Left cardiac atrium (tissue), 4 donors: ENCODE data around the gene KIAA0825. TPM values are rescaled to one million over a fixed set of nuclear protein-coding genes. Genes with fewer than 3 reads are reported as not detected.
A peak's percentile ranks its signal among the peaks of the same experiment; 100 is the strongest.
"Not testable (repeated sequence)": the region's sequence is repeated elsewhere in the genome, so short reads cannot be mapped to it uniquely, and the experiment has no call there.

ENCODE experiments used
- ATAC-seq, 2 donors: fragments of 200-7000 bp; cut with Tn5 transposase; one replicate each; pipeline ENCODE4 v1.9.1; 2020; ENCODE audit warnings: mild to moderate bottlenecking in 2 of 2, moderate library complexity in 2 of 2
- DNase-seq: peaks from one replicate; pipeline ENCODE4 v3.0.0-alpha.2; 2020
- intact Hi-C, 2 donors: fragments of 100-400 bp; cut with DNase I; formaldehyde crosslinking; loops; one replicate each; pipeline versions ENCODE4 v1.14.1 to v1.15.1; 2022 to 2023
- total RNA-seq, 2 donors: library from RNA; stranded (reverse); fragmentation: NEBNext Ultra II Directional; extraction: Animal tissue kit (Norgen Biotek cat#: 25700); gene quantifications; one replicate each; pipeline ENCODE4 v1.2.1, GENCODE V29; 2021
- donor health status: DM: no; HTN: yes; CAD: no.
- donor health status: DM: no; HTN: yes; CAD: no; lungs with severe emphysema.
- donor health status: DM: yes; HTN: yes; CAD: no.
- donor health status: Dilated cardiomyopathy.

KIAA0825 gene
- total RNA-seq, 2 donors from 2014 or later, result 2.2 to 3.0 TPM

DNA sequence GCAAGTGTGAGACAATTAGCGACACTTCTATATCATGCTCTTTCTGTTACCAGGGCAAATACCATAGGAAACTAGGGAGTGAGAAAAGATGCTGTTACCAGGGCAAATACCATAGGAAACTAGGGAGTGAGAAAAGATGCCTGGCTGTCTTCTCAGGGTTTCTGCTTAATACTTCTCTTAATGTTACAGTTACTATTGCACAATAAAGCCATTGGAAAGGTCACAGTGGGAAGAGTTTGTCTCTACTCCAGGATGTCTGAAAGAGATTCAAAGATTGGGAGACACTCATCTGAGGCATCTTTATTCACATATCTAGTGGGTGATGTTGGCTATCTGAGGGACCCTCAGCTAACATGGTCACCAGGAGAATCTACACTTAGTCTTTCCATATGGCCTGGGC is 445.3 kb downstream of the KIAA0825 start:
- DNase-seq (no peak), ATAC-seq (no peak)
- intact Hi-C loops, result no loop called here

DNA sequence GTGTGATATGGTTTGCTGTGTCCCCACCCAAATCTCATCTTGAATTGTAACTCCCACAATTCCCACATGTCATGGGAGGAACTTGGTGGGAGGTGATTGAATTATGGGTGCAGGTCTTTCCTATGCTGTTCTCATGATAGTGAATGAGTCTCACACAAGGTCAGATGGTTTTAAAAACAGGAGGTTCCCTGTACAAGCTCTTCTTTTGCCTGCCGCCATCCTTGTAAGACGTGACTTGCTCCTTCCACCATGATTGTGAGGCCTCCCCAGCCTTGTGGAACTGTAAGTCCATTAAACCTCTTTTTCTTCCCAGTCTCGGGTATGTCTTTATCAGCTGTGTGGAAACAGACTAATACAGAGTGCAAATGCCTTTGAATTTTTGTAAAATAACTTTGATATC is 447.3 kb downstream of the KIAA0825 start:
- DNase-seq, intact Hi-C loops, ATAC-seq: not testable (repeated sequence)

DNA sequence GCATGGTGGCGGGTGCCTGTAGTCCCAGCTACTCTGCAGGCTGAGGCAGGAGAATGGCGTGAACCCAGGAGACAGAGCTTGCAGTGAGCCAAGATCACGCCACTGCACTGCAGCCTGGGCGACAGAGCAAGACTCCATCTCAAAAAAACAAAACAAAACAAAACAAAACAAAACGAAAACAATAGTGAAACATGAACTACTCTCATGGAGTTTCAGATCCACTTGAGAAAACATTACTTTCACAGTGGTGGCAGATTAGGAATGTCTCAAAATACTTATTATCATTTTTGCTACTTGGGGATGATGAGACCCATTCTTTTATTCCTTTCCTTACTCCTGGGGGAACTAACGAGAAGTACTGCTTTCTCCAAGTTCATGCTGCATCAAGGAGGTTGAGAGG is 448.2 kb downstream of the KIAA0825 start:
- intact Hi-C loops, ATAC-seq: not testable (repeated sequence)

DNA sequence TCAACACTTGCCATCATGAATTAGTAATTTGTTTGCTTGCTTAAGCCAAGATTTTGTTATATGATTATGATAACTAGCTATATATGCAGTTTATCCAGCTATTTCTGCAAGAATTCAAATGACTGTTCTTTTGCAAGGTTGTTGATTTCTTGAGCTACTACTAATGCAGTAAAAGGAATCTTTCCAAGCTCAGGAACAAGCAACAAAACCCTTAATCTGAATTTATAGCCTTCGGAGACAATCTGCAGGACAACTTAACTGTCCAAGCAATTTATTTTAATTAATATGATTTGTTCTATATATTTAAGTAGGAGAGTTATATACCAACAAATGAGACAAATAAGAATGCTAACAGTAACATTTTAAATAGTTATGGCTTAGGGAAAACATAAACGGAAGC is 450.3 kb downstream of the KIAA0825 start:
- intact Hi-C loops, result no loop called here
- ATAC-seq (no peak), DNase-seq (no peak)

More for the DNA sequence above, 448.2 kb downstream of the KIAA0825 start:
- not testable (repeated sequence) for DNase-seq

DNA sequence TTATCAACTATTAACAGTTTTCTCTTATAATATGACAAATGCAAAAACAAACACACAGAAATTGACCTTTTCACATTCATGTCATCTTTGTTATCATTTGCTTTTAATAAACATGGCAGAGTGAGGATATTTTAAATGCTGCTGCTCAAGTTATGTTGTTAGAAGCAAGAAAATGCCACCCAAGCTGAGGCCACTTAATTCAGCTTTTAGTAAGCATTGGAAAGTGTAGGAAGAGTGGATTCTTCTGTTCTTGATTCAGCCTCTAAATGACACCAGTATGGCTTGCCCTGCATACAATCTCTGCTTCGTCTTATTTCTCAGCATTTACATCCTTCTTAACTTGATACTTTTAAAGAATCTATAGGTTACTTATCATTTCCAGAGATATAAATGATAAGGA is 456.6 kb downstream of the KIAA0825 start:
- intact Hi-C loops, result no loop called here
- DNase-seq (no peak), ATAC-seq (no peak)

DNA sequence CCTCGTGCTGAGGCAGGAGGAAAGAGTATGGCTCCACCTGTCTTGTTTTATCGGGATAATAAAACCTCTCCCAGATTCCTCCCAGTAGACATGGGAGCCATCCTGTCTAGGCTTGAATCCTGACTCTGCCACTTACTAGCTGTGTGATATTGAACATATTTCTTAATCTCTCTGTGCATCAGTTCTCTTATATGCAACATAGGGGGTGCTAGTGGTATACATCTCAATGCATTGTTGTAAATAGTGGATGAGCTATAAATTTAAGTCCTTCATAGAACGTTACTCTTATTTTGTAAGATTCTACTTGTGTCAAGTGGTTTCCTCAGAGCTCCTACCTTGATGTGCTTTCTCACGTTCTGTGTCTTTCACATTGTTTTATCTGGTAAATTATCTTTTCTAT is 459.3 kb downstream of the KIAA0825 start:
- ATAC-seq (no peak), DNase-seq (no peak)
- intact Hi-C loops, result no loop called here

DNA sequence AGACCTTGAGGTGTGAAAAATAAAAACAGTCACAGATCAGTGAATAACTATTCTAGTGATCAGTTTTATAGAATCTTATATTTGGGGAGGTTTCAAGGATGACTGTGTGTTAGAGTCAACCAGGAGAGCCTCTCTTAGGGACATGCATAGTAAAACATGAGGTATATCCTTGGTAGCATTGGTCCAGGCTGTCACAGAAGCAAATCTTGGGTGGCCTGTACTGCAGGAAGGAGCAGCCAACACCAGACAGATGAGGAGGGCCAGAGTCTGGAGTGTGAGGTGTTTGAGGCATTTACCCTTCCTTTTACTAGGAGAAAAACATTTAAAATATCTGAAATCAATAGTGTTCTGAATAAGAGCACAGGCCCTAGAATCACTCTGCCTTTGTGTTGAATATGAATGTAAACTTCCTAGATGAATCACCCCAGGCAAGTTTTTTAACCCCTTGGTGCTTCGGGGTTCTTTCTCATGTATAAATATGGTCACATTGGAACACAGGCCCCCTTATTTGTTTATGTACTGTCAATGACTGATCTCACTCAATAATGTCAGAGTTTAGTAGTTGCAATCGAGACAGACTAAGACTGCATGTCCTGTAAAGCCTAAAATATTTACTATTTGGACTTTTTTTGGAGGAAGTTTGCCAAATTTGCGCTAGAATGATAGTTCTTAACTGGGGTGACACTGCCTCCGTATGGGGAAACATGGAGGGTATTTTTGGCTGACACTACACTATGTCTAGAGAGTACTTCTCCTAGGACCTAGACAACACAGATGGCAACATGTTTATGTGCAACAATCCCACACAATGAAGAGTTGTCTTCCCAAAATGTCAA is 460.5 kb downstream of the KIAA0825 start:
- ATAC-seq (no peak), DNase-seq (no peak)
- intact Hi-C loops, result no loop called here

DNA sequence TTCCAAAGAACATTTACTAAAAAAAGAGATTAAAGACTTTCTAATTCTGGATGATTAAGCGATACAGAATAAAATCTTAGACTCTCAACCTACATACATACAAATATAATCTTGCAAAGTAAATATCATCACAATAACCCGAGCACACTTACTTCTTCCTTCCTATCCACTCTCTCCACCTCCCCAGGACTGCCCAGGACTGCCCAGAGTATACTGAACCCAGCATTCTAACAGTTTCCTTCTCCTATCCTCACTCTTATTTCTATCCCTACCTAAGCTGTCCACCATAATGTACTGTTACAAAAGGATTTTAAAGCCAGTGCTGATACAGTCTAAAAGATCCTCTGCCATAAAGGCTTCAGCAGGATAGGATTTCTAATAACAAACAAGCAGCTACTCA is 463.7 kb downstream of the KIAA0825 start:
- ATAC-seq (no peak), DNase-seq (no peak)
- intact Hi-C loops, result no loop called here

DNA sequence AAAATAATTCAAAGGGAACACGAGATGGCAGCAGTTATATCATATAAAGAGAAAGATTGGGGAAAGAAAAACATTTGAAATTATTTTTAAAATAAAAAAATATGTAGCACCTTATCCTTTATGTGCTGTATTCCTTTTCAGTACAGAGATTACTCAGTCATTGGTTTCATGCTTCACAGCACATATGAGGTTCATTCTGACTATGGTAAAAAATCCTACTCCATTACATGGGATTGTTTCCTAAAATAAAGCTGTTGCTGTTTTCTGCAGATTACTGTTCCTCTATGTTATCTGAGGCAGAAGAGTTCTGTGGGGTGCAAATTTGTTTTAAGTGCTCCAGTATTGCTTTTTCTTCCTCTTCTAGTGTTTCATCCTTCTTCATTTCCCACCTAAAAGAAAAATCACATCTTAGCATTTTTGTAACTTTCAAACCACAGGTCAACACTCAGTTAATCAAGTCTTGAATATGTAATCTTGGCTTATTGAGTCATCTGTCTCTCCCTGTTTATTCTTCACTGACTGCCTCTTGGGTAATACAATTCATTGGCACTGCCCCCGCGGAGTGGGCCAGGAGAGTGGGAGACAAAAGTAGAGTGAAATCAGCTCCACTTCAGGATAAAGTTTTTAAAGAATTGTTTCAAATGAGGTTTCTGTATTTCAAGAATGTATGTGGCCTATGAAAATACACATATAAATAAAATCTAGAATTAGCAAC is 464.5 kb downstream of the KIAA0825 start:
- intact Hi-C loops, result no loop called here
- DNase-seq (no peak), ATAC-seq (peak in 1 of 2 donors; percentile 58)

DNA sequence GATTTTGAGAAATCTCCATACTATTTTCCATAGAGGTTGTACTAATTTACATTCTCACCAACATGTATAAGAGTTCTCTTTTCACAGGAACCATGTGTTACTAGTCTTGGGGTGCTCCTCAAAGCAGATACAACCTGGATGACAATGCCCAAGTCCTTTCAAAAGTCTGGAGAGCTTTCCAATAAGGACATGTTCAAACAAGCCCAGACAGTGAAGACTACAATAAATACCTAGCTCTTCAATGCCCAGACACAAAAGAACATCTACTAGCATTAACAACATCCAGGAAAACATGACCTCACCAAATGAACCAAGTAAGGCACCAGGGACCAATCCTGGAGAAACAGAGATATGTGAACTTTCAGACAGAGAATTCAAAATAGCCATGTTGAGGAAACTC is 474.8 kb downstream of the KIAA0825 start:
- DNase-seq, ATAC-seq, intact Hi-C loops: not testable (repeated sequence)

DNA sequence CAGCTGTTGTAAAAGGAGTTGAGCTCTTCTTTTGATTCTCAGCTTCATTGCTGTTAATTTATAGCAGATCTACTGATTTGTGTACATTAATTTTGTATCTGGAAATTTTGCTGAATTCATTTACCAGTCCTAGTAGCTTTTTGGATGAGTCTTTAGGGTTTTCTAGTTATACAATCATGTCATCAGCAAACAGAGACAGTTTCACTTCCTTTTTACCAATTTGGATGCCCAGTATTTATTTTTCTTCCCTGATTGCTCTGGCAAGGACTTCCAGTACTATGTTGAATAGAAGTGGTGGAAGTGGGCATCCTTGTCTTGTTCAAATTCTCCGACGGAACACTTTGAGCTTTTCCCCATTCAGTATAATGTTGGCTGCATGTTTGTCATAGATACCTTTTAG is 478.1 kb downstream of the KIAA0825 start:
- no peak for ATAC-seq
- intact Hi-C loops, result no loop called here
- no peak for DNase-seq

DNA sequence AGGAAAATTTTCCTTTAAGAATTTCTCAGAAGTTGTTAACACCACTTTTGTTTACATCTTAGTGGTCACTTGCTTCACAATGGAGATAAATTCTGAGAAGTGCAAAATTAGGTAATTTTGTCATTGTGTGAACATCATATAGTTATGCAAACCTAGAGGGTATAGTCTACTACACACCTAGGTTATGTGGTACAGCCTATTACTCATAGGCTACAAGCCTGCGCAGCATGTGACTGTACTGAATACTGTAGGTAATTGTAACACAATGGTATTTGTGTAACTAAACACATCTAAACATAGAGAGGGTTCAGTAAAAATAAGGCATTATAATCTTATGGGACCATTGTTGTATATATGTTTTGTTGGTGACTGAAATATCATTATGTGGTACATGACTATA is 488.3 kb downstream of the KIAA0825 start:
- intact Hi-C loops, result no loop called here
- ATAC-seq (no peak), DNase-seq (no peak)

DNA sequence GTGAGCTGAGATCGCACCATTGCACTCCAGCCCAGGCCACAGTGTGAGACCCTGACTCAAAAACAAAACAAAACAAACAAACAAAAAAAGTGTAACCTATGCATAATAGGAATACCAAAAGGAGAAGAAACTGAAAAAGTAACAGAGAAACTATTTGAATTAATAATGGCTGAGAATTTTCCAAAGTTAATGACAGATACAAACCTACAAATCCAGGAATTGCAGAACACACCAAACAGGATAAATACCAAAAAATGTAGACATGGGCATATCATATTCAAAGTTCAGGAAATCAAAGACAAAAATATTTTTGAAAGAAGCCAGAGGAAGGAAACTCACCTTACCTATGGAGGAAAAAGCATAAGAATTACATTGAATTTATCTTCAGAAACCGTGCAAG is 493.3 kb downstream of the KIAA0825 start:
- intact Hi-C loops, result no loop called here
- ATAC-seq (no peak), DNase-seq (no peak)

DNA sequence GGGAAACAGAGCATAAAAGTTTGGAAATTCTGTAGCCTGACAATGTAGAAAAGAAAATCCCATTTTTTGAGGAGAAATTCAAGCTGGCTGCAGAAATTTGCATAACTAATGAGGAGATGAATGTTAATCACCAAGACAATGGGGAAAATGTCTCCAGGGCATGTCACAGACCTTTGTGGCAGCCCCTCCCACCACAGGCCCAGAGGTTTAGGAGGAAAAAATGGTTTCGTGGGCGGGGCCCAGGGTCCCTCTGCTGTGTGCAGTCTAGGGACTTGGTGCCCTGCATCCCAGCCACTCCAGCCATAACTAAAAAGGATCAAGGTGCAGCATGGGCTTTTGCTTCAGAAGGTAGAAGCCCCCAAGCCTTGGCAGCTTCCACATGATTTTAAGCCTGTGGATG is 502.1 kb downstream of the KIAA0825 start:
- DNase-seq, intact Hi-C loops, ATAC-seq: not testable (repeated sequence)

DNA sequence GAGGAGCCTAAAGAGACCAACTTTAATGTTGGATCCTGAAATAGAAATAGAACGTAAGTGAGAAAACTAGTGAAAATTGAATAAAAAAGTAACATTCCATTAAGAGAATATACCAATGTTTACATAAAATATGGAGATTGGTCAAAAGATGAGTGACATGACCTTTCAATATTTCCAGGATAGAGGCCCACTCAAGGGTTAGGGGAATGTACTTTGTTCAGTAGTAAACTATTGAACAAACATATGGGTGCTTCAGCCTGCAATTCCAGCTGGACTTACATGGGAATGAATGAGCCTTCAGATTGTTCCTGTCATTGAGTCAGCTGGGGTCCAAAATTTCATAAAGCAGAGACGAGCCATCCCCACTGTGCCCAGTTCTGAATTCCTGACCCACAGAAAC is 505.3 kb downstream of the KIAA0825 start:
- no peak for ATAC-seq
- DNase-seq, result no peak
- intact Hi-C loops, result no loop called here

DNA sequence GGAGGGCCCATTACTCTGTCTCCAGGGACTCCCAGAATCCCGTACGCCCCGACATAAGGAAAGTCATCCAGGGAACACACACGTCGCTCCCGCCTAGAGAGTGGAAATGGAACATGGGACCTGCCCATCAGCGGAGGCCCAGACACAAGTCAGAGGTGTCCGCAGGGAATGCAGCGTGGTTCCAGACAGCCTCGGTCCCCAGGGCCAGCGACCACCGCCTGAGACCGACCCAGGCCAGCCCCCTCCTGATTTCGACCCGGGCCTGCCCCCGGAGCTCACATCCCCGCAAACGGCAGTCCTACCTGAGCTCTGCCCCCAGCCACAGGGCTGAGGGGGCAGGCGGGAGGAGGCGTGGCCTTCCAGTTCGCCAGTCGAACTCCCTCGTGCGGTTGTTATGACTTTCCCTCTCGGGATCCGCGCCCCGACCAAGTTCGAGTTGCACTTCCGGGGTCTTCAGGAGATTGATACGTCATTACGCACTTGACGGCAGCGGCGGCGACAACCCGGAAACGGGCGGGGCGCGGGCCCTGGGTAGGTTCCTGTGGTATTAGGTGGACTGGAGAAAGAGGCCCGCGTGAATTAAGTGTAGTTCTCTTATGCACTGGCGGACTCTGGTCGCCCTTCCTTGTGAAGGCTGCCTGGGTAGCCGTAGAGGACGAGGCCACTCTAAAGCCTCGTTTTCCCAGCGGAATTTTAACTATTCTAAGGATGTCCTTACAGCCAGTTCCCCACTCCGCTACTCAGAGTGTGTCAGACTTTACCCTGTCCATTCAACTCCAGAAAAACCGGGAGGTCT is 507.0 kb downstream of the KIAA0825 start:
- DNase-seq (peak; percentile 96), ATAC-seq (peak; percentile 100)
- intact Hi-C loops, result no loop called here

DNA sequence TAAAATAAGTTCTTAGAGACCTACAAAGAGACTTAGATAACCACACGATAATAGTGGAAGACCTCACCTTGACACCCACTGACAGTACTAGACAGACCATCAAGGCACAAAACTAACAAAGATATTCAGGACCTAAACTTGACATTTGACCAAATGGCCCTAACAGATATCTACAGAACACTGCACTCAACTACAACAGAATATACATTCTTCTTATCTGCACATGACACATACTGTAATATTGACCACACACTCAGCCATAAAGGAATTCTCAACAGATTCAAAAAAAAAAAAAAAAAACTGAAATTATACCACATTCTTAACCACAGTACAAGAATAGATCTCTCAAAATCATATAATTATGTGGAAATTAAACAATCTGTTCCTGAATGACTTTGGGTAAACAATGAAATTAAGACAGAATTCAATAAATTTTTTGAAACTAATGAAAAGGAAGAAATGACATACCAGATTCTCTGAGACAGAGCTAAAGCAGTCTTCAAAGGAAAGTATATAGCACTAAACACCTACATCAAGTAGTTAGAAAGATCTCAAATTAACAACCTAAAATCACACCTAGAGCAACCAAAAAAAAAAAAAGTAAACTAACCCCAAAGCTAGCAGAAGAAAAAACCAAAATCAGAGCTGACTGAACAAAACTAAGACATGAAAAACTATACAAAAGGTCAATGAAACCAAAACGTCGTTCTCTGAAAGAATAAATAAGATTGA is 514.7 kb downstream of the KIAA0825 start:
- no peak for ATAC-seq
- DNase-seq, result no peak
- intact Hi-C loops, result no loop called here
